IMR-90 (cell line): ENCODE measurements around the gene CCDC74A. TPM values are rescaled to one million over a fixed set of nuclear protein-coding genes. Genes with fewer than 3 reads are reported as not detected.

Experiments used
- ATAC-seq: fragments of 200-7000 bp; cut with Tn5 transposase; 2 replicates; pipeline ENCODE4 v1.9.1; 2020; ENCODE audit warnings: low read depth, mild to moderate bottlenecking, moderate library complexity
- BruUV-seq: library from RNA; stranded (reverse); fragments of 400-500 nt; replicated peaks from 2 replicates; lab custom pipeline; 2021; lab: Mats Ljungman, UMichigan
- CTCF ChIA-PET: fragments of 300-600 bp; formaldehyde crosslinking; extraction: SDS; loops from one replicate; lab custom pipeline; 2021; ENCODE audit warnings: antibody characterized with exemption; lab: Yijun Ruan, JAX
- POLR2A ChIA-PET: fragments of 300-600 bp; sonication (Branson Sonifier 250); formaldehyde crosslinking; loops from one replicate; lab custom pipeline; 2022; ENCODE audit warnings: antibody characterized with exemption; ENCODE audit not compliant: unreplicated experiment; lab: Charles Lee
- DNase-seq: peaks from one replicate; pipeline ENCODE4 v3.0.0; 2013
- H2AFZ ChIP-seq: replicated peaks from 2 replicates; pipeline ENCODE3; 2013; ENCODE audit warnings: low read length, mild to moderate bottlenecking; ENCODE audit not compliant: poor library complexity
- H2AK5ac ChIP-seq: 2 replicates; pipeline ENCODE4 v1.6.1; 2013; ENCODE audit warnings: low read depth, low read length, inconsistent platforms
- H2AK9ac ChIP-seq: replicated peaks from 2 replicates; pipeline ENCODE3; 2013; ENCODE audit warnings: mild to moderate bottlenecking, low read depth, low read length, moderate library complexity; ENCODE audit not compliant: poor library complexity
- H2BK120ac ChIP-seq: 2 replicates; pipeline ENCODE4 v1.6.1; 2013; ENCODE audit warnings: low read depth, low read length, inconsistent platforms
- H2BK15ac ChIP-seq: 3 replicates; pipeline ENCODE4 v1.6.1; 2013; ENCODE audit warnings: low read depth, low read length, inconsistent platforms
- H2BK20ac ChIP-seq: 2 replicates; pipeline ENCODE4 v1.6.1; 2013; ENCODE audit warnings: low read depth, mild to moderate bottlenecking, inconsistent platforms, low read length, moderate library complexity
- H2BK5ac ChIP-seq: 2 replicates; pipeline ENCODE4 v1.6.1; 2013; ENCODE audit warnings: mild to moderate bottlenecking, low read depth, low read length, inconsistent platforms; ENCODE audit not compliant: poor library complexity, severe bottlenecking
- H3K14ac ChIP-seq: replicated peaks from 2 replicates; pipeline ENCODE4 v1.6.1; 2013; ENCODE audit warnings: low read depth, low read length, inconsistent platforms
- H3K18ac ChIP-seq: 2 replicates; pipeline ENCODE4 v1.6.1; 2013; ENCODE audit warnings: low read depth, low read length, control low read depth
- H3K23ac ChIP-seq: 2 replicates; pipeline ENCODE4 v1.6.1; 2013; ENCODE audit warnings: low read depth, low read length, inconsistent platforms
- H3K27ac ChIP-seq: 2 replicates; pipeline ENCODE4 v1.5.1; 2013; ENCODE audit warnings: mild to moderate bottlenecking, control low read depth, low read length; ENCODE audit not compliant: insufficient read depth
- H3K27me3 ChIP-seq: 2 replicates; pipeline ENCODE4 v1.6.1; 2013; ENCODE audit warnings: low read length; ENCODE audit not compliant: control insufficient read depth, insufficient read depth
- H3K36me3 ChIP-seq: 2 replicates; pipeline ENCODE4 v1.6.1; 2013; ENCODE audit warnings: low read length, mixed read lengths; ENCODE audit not compliant: control insufficient read depth, insufficient read depth
- H3K4ac ChIP-seq: 2 replicates; pipeline ENCODE4 v1.6.1; 2013; ENCODE audit warnings: low read depth, low read length, inconsistent platforms
- H3K4me1 ChIP-seq: 2 replicates; pipeline ENCODE4 v1.6.1; 2013; ENCODE audit warnings: low read length, mixed read lengths; ENCODE audit not compliant: control insufficient read depth, insufficient read depth
- H3K4me2 ChIP-seq: 2 replicates; pipeline ENCODE4 v1.6.1; 2013; ENCODE audit warnings: low read depth, mild to moderate bottlenecking, control low read depth, low read length, moderate library complexity
- H3K4me3 ChIP-seq: 2 replicates; pipeline ENCODE4 v1.5.1; 2013; ENCODE audit warnings: low read depth, mild to moderate bottlenecking, control low read depth, low read length, moderate library complexity; ENCODE audit not compliant: insufficient read depth
- H3K56ac ChIP-seq: 2 replicates; pipeline ENCODE4 v1.6.1; 2013; ENCODE audit warnings: low read length, inconsistent platforms; ENCODE audit not compliant: insufficient read depth; ENCODE audit errors: extremely low read depth
- H3K79me1 ChIP-seq, 2 experiments: 2 replicates each; pipeline ENCODE4 v1.6.1; 2013; ENCODE audit warnings: low read length in 2 of 2, inconsistent platforms in 1 of 2, low read depth in 1 of 2
- H3K9ac ChIP-seq: 2 replicates; pipeline ENCODE4 v1.6.1; 2013; ENCODE audit warnings: low read depth, low read length, control low read depth
- H3K9me1 ChIP-seq: 2 replicates; pipeline ENCODE4 v1.6.1; 2013; ENCODE audit warnings: low read length, inconsistent platforms; ENCODE audit not compliant: insufficient read depth
- H3K9me3 ChIP-seq: 2 replicates; pipeline ENCODE4 v1.6.1; 2013; ENCODE audit warnings: low read length; ENCODE audit not compliant: control insufficient read depth, insufficient read depth
- H4K20me1 ChIP-seq: 2 replicates; pipeline ENCODE4 v1.6.1; 2013; ENCODE audit warnings: low read length, inconsistent platforms; ENCODE audit not compliant: insufficient read depth
- H4K5ac ChIP-seq: 2 replicates; pipeline ENCODE4 v1.6.1; 2013; ENCODE audit warnings: mild to moderate bottlenecking, low read depth, low read length, control low read depth
- H4K8ac ChIP-seq, 2 experiments: 2 replicates each; pipeline ENCODE4 v1.6.1; 2013; ENCODE audit warnings: low read depth in 2 of 2, low read length in 2 of 2, control low read depth in 1 of 2, inconsistent platforms in 1 of 2
- H4K91ac ChIP-seq: 2 replicates; pipeline ENCODE4 v1.6.1; 2013; ENCODE audit warnings: low read depth, low read length, inconsistent platforms; ENCODE audit not compliant: insufficient read depth
- BHLHE40 ChIP-seq: fragments of 150-350 bp; IDR thresholded peaks from 2 replicates; pipeline ENCODE4 v1.6.1; 2016; ENCODE audit warnings: mild to moderate bottlenecking, low read depth, low read length
- CEBPB ChIP-seq: IDR thresholded peaks from 2 replicates; pipeline ENCODE4 v1.6.1; 2012; ENCODE audit warnings: low read depth, low read length, improper control_type of control experiment
- CHD1 ChIP-seq: IDR thresholded peaks from 2 replicates; pipeline ENCODE4 v1.6.1; 2012; ENCODE audit warnings: low read depth, low read length, improper control_type of control experiment
- CTCF ChIP-seq: conservative IDR thresholded peaks from 2 replicates; pipeline ENCODE4 v1.5.1; 2012; ENCODE audit warnings: mild to moderate bottlenecking, low read depth, low read length, improper control_type of control experiment
- ELK1 ChIP-seq: fragments of 150-350 bp; IDR thresholded peaks from 2 replicates; pipeline ENCODE4 v1.6.1; 2016; ENCODE audit warnings: low read depth, mild to moderate bottlenecking, low read length, moderate library complexity, borderline replicate concordance
- FOS ChIP-seq: fragments of 150-350 bp; IDR thresholded peaks from 2 replicates; pipeline ENCODE4 v1.6.1; 2016; ENCODE audit warnings: low read depth, low read length
- MAFK ChIP-seq: IDR thresholded peaks from 2 replicates; pipeline ENCODE4 v1.6.1; 2012; ENCODE audit warnings: low read depth, low read length, improper control_type of control experiment
- MAZ ChIP-seq: IDR thresholded peaks from 2 replicates; pipeline ENCODE4 v1.6.1; 2012; ENCODE audit warnings: low read depth, mild to moderate bottlenecking, low read length, improper control_type of control experiment, moderate library complexity, borderline replicate concordance
- MXI1 ChIP-seq: IDR thresholded peaks from 2 replicates; pipeline ENCODE4 v1.6.1; 2012; ENCODE audit warnings: low read depth, mild to moderate bottlenecking, low read length, moderate library complexity, borderline replicate concordance
- NFE2L2 ChIP-seq: fragments of 150-350 bp; IDR thresholded peaks from 2 replicates; pipeline ENCODE4 v1.6.1; 2016; ENCODE audit warnings: low read depth, mild to moderate bottlenecking, low read length
- POLR2A ChIP-seq: IDR thresholded peaks from 2 replicates; pipeline ENCODE4 v1.6.1; 2012; ENCODE audit warnings: mild to moderate bottlenecking, low read depth, low read length
- RCOR1 ChIP-seq: IDR thresholded peaks from 2 replicates; pipeline ENCODE4 v1.6.1; 2012; ENCODE audit warnings: mild to moderate bottlenecking, low read length, improper control_type of control experiment; ENCODE audit not compliant: insufficient replicate concordance
- RFX5 ChIP-seq: IDR thresholded peaks from 2 replicates; pipeline ENCODE4 v1.8.0; 2012; ENCODE audit warnings: low read depth, mild to moderate bottlenecking, low read length, moderate library complexity
- SMC3 ChIP-seq: fragments of 150-350 bp; IDR thresholded peaks from 2 replicates; pipeline ENCODE4 v1.6.1; 2016; ENCODE audit warnings: low read depth, mild to moderate bottlenecking, antibody characterized with exemption, low read length, moderate library complexity
- USF2 ChIP-seq: fragments of 150-350 bp; IDR thresholded peaks from 2 replicates; pipeline ENCODE4 v1.6.1; 2017; ENCODE audit warnings: mild to moderate bottlenecking, antibody characterized with exemption, low read length, low read depth
- WGBS, 2 experiments: methylation state at CpG; one replicate each; pipeline versions ENCODE4 v1.1.5 to v1.1.7; 2013; ENCODE audit warnings: missing lambda C conversion rate in 2 of 2; ENCODE audit not compliant: insufficient read length in 1 of 2; ENCODE audit errors: extremely low coverage in 2 of 2; 5-methylcytosine and 5-hydroxymethylcytosine counted together
- dilution Hi-C: fragments of 300-500 bp; cut with HindIII; formaldehyde crosslinking; loops from one replicate; pipeline ENCODE4 v1.14.3; 2018; ENCODE audit warnings: low sequenced_read_pairs; ENCODE audit not compliant: unreplicated experiment
- in situ Hi-C: fragments of 300-500 bp; cut with MboI; formaldehyde crosslinking; loops from 3 replicates; pipeline ENCODE4 v1.14.3; 2019; ENCODE audit warnings: low sequenced_read_pairs, inconsistent platforms, mixed read lengths
- intact Hi-C: fragments of 100-400 bp; cut with micrococcal nuclease; formaldehyde crosslinking; loops from 2 replicates; pipeline ENCODE4 v1.10.0; 2022
- polyA plus RNA-seq, 3 experiments: library from polyadenylated mRNA; depleted of rRNA; stranded (reverse); fragments of >200 nt; gene quantifications; 2 replicates each; pipeline ENCODE4 v1.2.3, GENCODE V29; 2012; ENCODE audit warnings: low replicate concordance in 1 of 3
- total RNA-seq: library from RNA; depleted of rRNA; stranded (reverse); fragments of >200 nt; gene quantifications from 2 replicates; pipeline ENCODE4 v1.2.3, GENCODE V29; 2012

The CCDC74A gene
- total and polyA plus RNA-seq, 2 of the 4 experiments (the other 2 are of a cell fraction): 3.8 to 11.9 TPM

- no peak overlapping the region for H4K91ac ChIP-seq
- dilution Hi-C loops (no loop called here), in situ Hi-C loops (no loop called here), intact Hi-C loops (no loop called here)
- H3K27ac ChIP-seq: no peak overlapping the region
- BruUV-seq: no TSS peak
- no peak overlapping the region for H2BK5ac ChIP-seq
- no peak overlapping the region for H2AFZ ChIP-seq
- H3K4me2 ChIP-seq: peak overlapping the region; percentile 47; the same call in 1 of the 2 replicates
- H3K9me3 ChIP-seq: no peaks in the 10 kb centered on the region
- no peaks in the 10 kb centered on the region for H3K9me1 ChIP-seq
- no peak overlapping the region for H3K23ac ChIP-seq
- H2BK120ac ChIP-seq: no peak overlapping the region
- no peaks in the 10 kb centered on the region for H3K4me1 ChIP-seq
- H4K5ac ChIP-seq: no peak overlapping the region
- no peak overlapping the region for H2BK20ac ChIP-seq
- no peak overlapping the region for H2AK5ac ChIP-seq
- no peak overlapping the region for H2AK9ac ChIP-seq
- no peaks in the 10 kb centered on the region for H3K36me3 ChIP-seq
- H4K8ac ChIP-seq: no peak overlapping the region
- H3K27me3 ChIP-seq: peaks cover 2% of the 10 kb centered on the region
- H2BK15ac ChIP-seq: no peak overlapping the region
- no CpG with 5 or more reads among the region's 1 CpG for WGBS, 2 experiments
- POLR2A ChIA-PET: no interaction called here
- no peak overlapping the region for H3K56ac ChIP-seq
- no peaks in the 10 kb centered on the region for H3K79me1 ChIP-seq
- no peak overlapping the region for H3K4ac ChIP-seq
- H3K14ac ChIP-seq: no peak overlapping the region
- no peak overlapping the region for H3K4me3 ChIP-seq
- H3K9ac ChIP-seq: no peak overlapping the region
- CTCF ChIA-PET: no interaction called here
- DNase-seq (peak; percentile 12), ATAC-seq (peak; percentile 68)
- H3K18ac ChIP-seq: no peak overlapping the region
- TF ChIP-seq POLR2A (no peak), NFE2L2 (no peak), SMC3 (no peak), FOS (no peak), USF2 (no peak), ELK1 (no peak), MAFK (no peak), MXI1 (no peak), CEBPB (no peak), RFX5 (no peak), CTCF (no peak), RCOR1 (no peak), CHD1 (no peak), MAZ (no peak), BHLHE40 (no peak)
- H4K20me1 ChIP-seq: no peaks in the 10 kb centered on the region
Observed at GRCh38 chr2:131572175-131572574, 44.5 kb downstream of the CCDC74A start.
